ENCODE data around the gene CDH13. TPM values are rescaled to one million over a fixed set of nuclear protein-coding genes. Genes with fewer than 3 reads are reported as not detected.

Gene CDH13
- total RNA-seq, 4 donors from 2014 or later = 6.4 to 19.7 (median 11.7) TPM

DNA sequence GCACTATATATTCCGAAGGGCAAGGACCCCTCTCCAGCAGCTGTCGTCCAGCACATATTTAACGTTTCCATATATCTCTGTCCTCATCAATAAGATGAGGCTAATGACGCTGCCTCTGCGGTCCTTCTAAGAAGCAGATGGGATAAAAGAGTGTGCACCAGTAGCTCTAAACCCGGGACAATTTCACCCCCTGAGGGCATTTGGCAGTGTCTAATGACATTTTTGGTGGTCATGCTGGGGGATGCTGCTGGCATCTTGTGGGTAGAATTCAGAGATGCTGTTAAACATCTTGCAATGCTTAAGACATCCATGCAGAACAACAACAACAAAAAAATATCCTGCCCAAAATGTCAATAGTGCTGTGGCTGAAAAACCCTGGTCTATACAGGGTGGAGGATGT lies 372.9 kb downstream of the CDH13 start:
- TF ChIP-seq, protein P1, sequence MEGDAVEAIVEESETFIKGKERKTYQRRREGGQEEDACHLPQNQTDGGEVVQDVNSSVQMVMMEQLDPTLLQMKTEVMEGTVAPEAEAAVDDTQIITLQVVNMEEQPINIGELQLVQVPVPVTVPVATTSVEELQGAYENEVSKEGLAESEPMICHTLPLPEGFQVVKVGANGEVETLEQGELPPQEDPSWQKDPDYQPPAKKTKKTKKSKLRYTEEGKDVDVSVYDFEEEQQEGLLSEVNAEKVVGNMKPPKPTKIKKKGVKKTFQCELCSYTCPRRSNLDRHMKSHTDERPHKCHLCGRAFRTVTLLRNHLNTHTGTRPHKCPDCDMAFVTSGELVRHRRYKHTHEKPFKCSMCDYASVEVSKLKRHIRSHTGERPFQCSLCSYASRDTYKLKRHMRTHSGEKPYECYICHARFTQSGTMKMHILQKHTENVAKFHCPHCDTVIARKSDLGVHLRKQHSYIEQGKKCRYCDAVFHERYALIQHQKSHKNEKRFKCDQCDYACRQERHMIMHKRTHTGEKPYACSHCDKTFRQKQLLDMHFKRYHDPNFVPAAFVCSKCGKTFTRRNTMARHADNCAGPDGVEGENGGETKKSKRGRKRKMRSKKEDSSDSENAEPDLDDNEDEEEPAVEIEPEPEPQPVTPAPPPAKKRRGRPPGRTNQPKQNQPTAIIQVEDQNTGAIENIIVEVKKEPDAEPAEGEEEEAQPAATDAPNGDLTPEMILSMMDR (IDR thresholded peaks at IDR 0.05; ENCODE audit: low read depth) = no peak

DNA sequence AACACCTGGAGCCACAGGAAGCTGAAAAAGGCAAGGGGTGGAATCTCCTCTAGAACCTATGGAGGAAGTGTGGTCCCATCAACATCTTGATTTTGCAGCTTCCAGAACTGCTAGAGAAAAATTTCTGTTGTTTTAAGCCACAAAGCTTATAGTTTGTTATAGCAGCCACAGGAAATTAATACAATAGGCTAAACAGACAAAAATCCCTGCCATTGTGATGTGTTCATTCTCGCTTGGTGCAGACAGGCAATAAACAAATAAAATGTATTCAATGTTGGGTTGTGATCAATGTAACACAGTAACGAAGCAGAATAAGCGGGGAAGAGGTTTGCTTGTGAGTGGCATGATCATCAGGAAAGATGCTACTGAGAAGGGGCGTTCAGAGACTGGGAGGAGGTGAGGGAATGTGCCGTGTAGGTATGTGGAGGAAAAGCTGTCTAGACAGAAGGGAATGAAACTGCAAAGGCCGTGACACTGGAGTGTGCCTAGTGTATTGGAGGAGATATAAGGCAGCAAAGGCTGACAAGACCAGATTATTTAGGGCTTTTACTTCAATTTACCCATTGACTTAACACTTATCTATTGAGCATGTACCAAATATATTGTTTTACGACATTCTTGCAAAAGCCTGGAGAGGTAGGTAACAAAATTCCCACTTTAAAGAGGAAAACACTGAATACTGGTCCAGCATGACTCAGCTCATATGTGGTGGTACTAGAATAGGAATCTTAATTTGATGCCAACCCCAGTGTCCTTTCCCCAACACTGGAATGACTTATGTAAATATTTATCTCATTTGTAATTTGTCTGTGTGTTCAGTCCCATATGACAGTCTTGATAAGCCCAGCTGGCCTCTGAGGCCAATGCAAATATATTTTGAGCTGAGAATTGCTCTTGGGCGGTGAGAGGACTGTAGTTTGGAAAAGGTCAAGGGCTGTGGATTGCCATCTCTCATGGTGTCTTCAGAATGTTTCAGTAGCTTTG lies 375.9 kb downstream of the CDH13 start:
- TF ChIP-seq, protein P1 (IDR thresholded peaks at IDR 0.05; ENCODE audit: low read depth) = no peak

DNA sequence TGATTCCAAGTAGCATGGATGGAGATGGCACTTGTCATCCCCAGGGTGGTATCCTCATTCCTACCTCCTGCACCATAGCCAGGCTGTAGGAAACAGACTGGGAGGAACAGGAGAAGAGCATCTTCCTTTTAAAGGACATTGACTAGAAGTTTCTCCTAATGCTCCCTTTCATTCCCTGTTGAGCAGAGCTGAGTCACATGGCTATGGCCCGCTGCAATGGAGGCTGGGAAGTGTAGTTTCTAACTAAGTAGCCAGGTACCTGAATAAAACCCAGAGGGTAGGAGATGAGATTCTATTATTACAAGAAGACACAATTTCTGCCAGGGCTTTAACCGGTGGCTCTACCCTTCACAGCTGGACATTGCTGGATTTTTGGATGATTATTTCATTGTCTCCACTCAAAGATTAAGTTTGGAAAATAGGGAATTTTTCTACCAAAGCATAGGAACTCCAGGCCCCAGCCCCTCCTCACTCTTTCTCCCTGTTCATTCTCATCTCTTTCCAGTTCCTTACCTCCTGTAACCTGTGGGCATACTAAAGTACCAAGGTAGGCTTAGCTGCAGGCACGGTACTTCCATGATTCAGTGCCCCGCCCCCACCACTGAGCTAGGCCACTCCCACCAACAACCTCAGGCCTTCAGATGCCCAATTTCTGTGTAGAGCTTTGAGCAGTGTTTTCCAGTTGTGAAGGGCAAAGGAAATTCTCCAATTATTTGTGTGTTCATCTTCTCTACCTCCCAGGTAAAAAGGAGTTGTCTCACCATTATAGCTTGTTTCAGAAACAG lies 378.3 kb downstream of the CDH13 start:
- TF ChIP-seq, protein P1 (IDR thresholded peaks at IDR 0.05; ENCODE audit: low read depth) = no peak

DNA sequence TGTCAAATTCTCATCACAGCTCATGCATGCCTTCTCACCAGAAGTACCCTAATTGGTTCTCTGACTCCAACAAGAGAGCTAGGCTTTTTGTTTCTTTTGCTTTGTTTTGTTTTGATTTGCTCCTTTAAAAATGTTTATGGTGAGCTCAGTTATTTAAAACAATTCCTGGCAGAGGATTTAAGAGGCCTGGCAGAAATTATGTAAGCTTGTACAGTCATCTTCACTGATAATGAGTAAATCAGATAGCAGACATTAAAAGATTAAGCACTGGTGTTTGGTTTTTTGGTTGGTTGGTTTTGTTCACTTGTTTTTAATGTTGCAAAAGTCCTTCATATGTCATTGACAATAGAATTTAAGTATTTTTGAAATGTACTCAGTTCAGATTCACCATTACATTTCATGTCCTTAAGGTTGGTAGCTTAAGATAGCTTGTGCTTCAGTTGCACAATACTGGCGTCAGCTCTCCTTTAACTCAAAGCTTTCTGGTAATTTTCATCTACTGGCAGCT lies 378.9 kb downstream of the CDH13 start:
- TF ChIP-seq, protein P1 (IDR thresholded peaks at IDR 0.05; ENCODE audit: low read depth) = no peak

DNA sequence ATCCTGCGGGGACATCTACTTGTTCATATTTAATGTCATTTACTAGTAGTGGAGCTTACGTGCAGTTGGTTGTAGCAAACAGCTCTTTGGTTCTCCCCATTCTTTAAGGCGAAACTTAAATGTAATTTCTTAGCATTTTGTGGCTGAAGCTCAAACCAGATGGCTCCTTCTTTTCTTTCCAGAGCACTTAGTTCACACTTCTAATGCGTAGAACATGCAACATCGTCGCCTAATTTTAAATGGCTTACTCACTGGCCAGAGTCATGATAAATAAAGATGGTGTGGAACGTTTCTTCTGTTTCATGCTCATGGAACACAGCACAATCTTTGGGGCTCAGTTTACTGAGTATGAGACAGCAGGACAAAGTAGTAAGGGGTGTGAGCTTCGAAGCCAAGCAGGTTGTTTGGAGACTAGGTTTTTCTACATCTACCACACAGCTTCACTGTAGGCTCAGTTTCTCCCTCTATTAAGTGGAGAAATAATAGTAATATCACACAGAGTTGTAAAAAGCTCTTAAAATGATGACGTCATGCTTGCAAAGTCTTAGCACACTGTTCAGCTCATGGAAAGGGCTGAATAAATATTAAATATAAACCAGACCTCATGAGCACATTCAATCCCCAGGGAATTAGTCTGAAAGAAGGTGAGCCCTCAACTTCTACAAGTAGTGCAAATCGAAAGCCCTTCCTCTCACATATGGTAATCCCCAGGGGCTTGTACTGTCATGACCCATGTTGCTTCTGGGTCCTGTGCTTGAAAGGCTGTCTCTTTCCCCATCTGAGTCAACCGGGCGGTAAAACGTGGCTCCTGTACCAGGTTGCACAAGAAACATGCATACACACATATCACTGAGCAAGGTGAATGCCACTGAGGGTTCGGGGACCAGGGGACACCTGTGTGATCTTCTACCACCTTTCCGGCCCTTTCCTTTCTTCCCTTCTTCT lies 384.3 kb downstream of the CDH13 start:
- TF ChIP-seq, protein P1 (IDR thresholded peaks at IDR 0.05; ENCODE audit: low read depth) = no peak

DNA sequence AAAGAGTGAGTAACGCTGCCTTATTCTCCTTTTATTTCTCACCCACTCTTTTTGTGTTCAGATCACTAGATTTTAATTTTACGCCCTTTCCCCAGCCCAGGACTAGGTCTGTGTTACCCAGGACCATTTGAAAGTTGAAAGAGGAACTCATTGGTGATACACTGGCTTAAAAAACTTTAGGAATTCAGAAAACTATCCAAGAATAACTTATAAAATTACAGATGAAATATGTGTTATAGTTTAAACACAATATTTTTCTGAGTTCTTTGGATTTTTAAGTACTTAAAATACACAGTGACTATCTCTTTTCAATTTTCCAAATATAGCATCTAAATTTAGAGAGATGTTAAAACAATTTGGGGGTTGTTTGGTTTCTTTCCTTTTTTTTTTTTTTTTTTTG lies 385.2 kb downstream of the CDH13 start:
- TF ChIP-seq, protein P1 (IDR thresholded peaks at IDR 0.05; ENCODE audit: low read depth) = no peak
